ENCODE results near the gene FSHR.

Gene FSHR

DNA sequence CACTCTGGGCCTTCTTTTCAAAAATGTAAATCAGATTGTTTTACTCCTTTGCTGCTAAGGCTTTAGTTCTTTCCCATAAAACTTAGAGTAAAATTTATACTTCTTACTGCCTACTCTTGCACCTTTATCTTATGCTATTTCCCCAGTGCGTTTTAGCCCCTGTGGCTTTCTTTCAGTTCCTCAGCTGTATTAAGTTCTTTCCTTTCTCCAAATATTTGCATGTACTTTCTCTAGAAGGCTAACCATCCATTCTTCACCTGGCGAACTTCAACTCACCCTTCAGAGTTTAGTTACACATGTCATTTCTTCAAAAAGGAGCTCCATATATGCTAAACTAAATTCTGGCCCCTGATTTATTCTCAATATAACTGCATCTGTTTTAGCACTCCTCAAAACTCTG lies 160.7 kb downstream of the FSHR start:
- Histone ChIP-seq H3K4me2 (ENCODE audit: low read depth, low read length, poor library complexity, severe bottlenecking) (no peak overlapping the region), H3K9me2 (replicated peaks; ENCODE audit: low read depth, low read length) (no peaks in the 10 kb centered on the region), H3K9ac (ENCODE audit: low read depth, low read length, poor library complexity, severe bottlenecking) (no peak overlapping the region), H3K36me3 (ENCODE audit: insufficient read depth, low read length) (no peaks in the 10 kb centered on the region), H2AFZ (ENCODE audit: low read length) (no peak overlapping the region), H3K9me3 (ENCODE audit: insufficient read depth, low read depth, low read length) (no peaks in the 10 kb centered on the region), H3K27me3 (ENCODE audit: insufficient read depth, low read length, poor library complexity, severe bottlenecking) (no peaks in the 10 kb centered on the region), H3K79me2 (ENCODE audit: insufficient read depth, low read length) (no peaks in the 10 kb centered on the region), H3F3A (ENCODE audit: low read depth) (no peaks in the 10 kb centered on the region), H3K4me3 (ENCODE audit: low read length, poor library complexity, severe bottlenecking) (no peak overlapping the region), H4K20me1 (ENCODE audit: insufficient read depth, low read length, poor library complexity, severe bottlenecking) (no peaks in the 10 kb centered on the region), H3K4me1 (ENCODE audit: insufficient read depth, low read length, poor library complexity, severe bottlenecking) (no peaks in the 10 kb centered on the region)
- TF ChIP-seq EZH2phosphoT487 (IDR thresholded peaks at IDR 0.05; ENCODE audit: borderline replicate concordance): no peak
- TF ChIP-seq, protein P1, sequence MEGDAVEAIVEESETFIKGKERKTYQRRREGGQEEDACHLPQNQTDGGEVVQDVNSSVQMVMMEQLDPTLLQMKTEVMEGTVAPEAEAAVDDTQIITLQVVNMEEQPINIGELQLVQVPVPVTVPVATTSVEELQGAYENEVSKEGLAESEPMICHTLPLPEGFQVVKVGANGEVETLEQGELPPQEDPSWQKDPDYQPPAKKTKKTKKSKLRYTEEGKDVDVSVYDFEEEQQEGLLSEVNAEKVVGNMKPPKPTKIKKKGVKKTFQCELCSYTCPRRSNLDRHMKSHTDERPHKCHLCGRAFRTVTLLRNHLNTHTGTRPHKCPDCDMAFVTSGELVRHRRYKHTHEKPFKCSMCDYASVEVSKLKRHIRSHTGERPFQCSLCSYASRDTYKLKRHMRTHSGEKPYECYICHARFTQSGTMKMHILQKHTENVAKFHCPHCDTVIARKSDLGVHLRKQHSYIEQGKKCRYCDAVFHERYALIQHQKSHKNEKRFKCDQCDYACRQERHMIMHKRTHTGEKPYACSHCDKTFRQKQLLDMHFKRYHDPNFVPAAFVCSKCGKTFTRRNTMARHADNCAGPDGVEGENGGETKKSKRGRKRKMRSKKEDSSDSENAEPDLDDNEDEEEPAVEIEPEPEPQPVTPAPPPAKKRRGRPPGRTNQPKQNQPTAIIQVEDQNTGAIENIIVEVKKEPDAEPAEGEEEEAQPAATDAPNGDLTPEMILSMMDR (conservative IDR thresholded peaks at IDR 0.05; ENCODE audit: low read length): no peak

- Histone ChIP-seq H3K4me1 (ENCODE audit: insufficient read depth, low read length, poor library complexity, severe bottlenecking) (no peaks in the 10 kb centered on the region), H3K79me2 (ENCODE audit: insufficient read depth, low read length) (no peaks in the 10 kb centered on the region), H3K36me3 (ENCODE audit: insufficient read depth, low read length) (no peaks in the 10 kb centered on the region), H4K20me1 (ENCODE audit: insufficient read depth, low read length, poor library complexity, severe bottlenecking) (no peaks in the 10 kb centered on the region), H2AFZ (ENCODE audit: low read length) (no peak overlapping the region), H3K9me2 (replicated peaks; ENCODE audit: low read depth, low read length) (no peaks in the 10 kb centered on the region), H3K9me3 (ENCODE audit: insufficient read depth, low read depth, low read length) (no peaks in the 10 kb centered on the region), H3K4me2 (ENCODE audit: low read depth, low read length, poor library complexity, severe bottlenecking) (no peak overlapping the region), H3K4me3 (ENCODE audit: low read length, poor library complexity, severe bottlenecking) (no peak overlapping the region), H3K27me3 (ENCODE audit: insufficient read depth, low read length, poor library complexity, severe bottlenecking) (no peaks in the 10 kb centered on the region), H3K9ac (ENCODE audit: low read depth, low read length, poor library complexity, severe bottlenecking) (no peak overlapping the region), H3F3A (ENCODE audit: low read depth) (no peaks in the 10 kb centered on the region)
- TF ChIP-seq, protein P1 (conservative IDR thresholded peaks at IDR 0.05; ENCODE audit: low read length): no peak
- TF ChIP-seq EZH2phosphoT487 (IDR thresholded peaks at IDR 0.05; ENCODE audit: borderline replicate concordance): no peak
Measured at GRCh38 chr2:48991415-48992131, 162.7 kb downstream of the FSHR start.

DNA sequence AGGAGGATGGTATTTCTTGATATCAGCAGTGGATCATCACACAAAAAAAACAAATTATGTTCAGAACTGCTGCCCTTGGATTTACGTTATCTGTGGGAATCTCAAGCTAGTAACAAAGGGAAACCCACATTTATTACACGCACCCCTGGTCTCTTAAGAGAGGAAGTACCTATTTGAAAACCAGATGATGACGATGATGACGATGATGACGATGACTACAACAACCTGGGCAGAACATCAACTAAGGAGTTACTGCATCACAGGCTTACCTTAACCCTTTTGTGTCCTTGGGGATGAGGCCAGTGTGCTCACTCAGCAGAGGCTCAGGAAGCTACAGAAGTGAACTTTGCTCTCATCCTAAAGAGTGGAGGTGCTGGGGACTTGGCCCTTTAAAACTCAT lies 169.4 kb downstream of the FSHR start:
- Histone ChIP-seq H2AFZ (ENCODE audit: low read length) (no peak overlapping the region), H3K27me3 (ENCODE audit: insufficient read depth, low read length, poor library complexity, severe bottlenecking) (no peaks in the 10 kb centered on the region), H3K4me1 (ENCODE audit: insufficient read depth, low read length, poor library complexity, severe bottlenecking) (no peaks in the 10 kb centered on the region), H3K36me3 (ENCODE audit: insufficient read depth, low read length) (no peaks in the 10 kb centered on the region), H3K9ac (ENCODE audit: low read depth, low read length, poor library complexity, severe bottlenecking) (no peak overlapping the region), H3F3A (ENCODE audit: low read depth) (no peaks in the 10 kb centered on the region), H3K4me2 (ENCODE audit: low read depth, low read length, poor library complexity, severe bottlenecking) (no peak overlapping the region), H3K9me2 (replicated peaks; ENCODE audit: low read depth, low read length) (no peaks in the 10 kb centered on the region), H3K9me3 (ENCODE audit: insufficient read depth, low read depth, low read length) (no peaks in the 10 kb centered on the region), H4K20me1 (ENCODE audit: insufficient read depth, low read length, poor library complexity, severe bottlenecking) (no peaks in the 10 kb centered on the region), H3K79me2 (ENCODE audit: insufficient read depth, low read length) (no peaks in the 10 kb centered on the region), H3K4me3 (ENCODE audit: low read length, poor library complexity, severe bottlenecking) (no peak overlapping the region)
- TF ChIP-seq EZH2phosphoT487 (IDR thresholded peaks at IDR 0.05; ENCODE audit: borderline replicate concordance): no peak
- TF ChIP-seq, protein P1 (conservative IDR thresholded peaks at IDR 0.05; ENCODE audit: low read length): no peak
